ENCODE results near the gene FAHD2A.
"Not testable (repeated sequence)": the region's sequence is repeated elsewhere in the genome, so short reads cannot be mapped to it uniquely, and the experiment has no call there.

GRCh38 chr2:95442474-95443099, 40.1 kb downstream of the FAHD2A start:
- not testable (repeated sequence) for TF ChIP-seq PAX5 (IDR thresholded peaks at IDR 0.05; ENCODE audit: insufficient read depth, low read length, severe bottlenecking); TAF1 (IDR thresholded peaks at IDR 0.05; ENCODE audit: low read depth, low read length); POLR2A (IDR thresholded peaks at IDR 0.05; ENCODE audit: low read depth, low read length); POLR2AphosphoS5 (IDR thresholded peaks at IDR 0.05; ENCODE audit: low read depth, low read length)
